ENCODE data around the gene TOR1B.
"Not testable (repeated sequence)": the region's sequence is repeated elsewhere in the genome, so short reads cannot be mapped to it uniquely, and the experiment has no call there.

Gene TOR1B

DNA sequence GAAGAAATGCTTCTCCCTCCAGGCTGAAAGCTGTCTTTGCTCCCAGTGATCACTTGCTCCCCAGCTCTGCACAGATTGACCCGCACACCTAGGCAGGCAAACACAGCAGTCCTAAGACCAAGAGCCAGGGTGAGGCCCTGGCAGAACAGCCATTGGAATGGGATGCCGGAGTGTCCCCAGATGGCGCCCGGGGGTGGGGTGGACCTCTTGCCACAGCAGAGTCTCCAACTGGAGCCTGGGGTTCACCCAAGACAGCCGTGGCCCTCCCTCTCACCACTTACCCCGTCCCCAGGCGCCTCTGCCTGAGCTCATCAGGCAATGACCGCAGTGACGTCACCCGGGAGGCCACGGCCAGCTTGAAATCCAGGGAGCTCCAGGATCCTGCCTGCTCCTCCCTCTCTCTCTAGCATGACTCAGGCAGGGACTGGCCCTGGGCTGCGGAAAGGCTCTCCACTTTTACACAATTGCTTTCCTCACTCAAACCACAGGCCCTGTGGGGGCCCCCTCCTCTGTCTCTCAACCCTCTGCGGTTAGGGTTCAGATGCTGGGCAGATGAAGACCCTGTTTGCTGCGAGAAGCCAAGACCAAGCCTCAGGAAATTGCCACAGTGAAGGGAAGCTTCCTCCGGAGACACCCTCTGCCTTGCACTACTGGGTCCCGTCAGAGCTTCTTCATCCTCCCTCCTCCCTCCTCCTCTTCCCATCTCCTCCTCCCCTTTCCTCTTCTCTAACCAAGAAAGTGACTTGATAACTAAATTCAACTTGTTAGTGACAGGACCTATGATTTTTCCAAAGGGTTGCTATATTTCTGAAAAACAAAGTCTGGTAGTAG, 25.8 kb upstream of the TOR1B start:
- no peak for DNase-seq

DNA sequence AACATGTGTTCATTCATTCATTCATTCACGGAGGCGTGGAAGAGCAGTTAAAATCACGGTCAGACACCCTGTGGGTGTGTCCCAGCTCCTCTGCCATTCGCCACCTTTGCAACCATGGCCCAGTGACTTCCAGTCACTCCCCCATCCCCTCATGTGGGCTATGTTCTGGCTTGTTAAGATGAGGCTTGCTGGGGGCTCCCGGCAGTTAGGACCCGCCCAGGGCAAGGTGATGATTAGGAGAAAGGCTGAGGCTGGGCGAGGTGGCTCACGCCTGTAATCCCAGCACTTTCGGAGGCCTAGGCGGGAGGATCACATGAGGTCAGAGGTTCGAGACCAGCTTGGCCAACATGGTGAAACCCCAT, 25.2 kb upstream of the TOR1B start:
- no peak for DNase-seq

DNA sequence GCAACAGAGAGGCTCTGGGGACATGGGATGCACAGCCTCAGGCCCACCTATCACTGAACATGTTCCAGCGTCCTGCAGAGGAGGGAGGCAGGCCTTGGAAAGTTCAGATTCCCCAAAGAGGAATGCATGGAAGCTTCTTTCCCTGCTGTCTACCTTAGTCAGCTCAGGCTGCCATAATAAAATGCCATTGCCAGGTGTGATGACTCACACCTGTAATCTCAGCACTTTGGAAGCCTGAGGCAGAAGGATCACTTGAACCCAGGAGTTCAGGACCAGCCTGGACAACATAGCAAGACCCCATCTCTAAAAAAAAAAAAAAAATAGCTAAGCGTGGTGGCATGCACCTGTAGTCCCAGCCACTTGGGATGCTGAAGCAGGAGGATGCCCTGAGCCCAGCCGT, 24.5 kb upstream of the TOR1B start:
- DNase-seq: no peak

DNA sequence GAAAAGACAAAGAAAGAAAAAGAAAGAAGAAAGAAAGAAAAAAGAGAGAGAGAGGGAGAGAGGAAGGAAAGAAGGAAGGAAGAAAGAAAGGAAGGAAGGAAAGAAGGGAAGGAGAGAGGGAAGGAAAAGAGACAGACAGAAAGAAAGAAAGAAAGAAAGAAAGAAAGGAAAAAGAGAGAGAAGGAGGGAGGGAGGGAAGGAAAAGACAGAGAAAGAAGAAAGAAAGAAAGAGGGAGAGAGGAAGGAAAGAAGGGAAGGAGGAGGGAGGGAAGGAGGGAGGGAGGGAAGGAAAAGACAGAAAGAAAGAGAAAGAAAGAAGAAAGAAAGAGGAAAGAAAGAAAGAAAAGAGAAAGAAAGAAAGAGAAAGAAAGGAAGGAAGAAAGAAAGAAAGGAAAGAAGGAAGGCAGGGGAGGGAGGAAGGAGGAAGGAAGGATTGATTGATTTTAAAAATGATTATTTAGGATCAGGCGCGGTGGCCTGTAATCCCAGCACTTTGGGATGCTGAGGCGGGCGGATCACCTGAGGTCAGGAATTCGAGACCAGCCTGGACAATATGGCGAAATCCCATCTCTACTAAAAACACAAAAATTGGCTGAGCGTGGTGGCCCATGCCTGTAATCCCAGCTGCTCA, 23.3 kb upstream of the TOR1B start:
- DNase-seq: no peak

DNA sequence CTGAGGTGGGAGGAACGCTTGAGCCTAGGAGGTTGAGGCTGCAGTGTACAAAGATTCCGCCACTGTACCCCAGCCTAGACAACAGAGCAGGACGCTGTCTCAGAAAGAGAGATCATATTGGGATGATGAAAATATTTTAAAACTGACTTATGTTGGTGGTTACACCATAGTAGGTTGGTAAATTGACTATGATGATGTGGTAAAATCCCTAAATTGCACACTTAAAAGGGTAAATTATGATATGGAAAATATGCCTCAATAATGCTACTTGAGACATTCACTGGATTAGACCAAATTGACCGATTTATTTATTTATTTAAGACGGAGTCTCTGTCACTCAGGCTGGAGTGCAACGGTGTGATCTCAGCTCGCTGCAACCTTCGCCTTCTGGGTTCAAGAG, 21.9 kb upstream of the TOR1B start:
- DNase-seq: no peak

DNA sequence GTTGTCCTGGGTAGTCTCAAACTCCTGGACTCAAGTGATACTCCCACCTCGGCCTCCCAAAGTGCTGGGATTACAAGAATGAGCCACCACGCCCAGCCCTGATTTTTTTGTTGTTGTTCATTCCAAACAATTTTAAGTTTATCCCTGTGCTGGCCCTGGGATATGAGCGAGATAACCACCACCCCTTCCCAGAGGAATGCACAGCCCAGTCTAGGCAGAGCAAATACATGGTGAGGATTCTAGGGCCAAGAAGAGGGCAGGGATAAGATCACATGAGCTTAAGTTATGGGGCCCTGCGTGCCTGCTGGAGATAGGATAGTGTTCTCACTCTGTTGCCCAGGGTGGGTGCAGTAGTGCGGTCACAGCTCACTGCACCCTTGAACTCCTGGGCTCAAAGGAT, 21.0 kb upstream of the TOR1B start:
- no peak for DNase-seq

DNA sequence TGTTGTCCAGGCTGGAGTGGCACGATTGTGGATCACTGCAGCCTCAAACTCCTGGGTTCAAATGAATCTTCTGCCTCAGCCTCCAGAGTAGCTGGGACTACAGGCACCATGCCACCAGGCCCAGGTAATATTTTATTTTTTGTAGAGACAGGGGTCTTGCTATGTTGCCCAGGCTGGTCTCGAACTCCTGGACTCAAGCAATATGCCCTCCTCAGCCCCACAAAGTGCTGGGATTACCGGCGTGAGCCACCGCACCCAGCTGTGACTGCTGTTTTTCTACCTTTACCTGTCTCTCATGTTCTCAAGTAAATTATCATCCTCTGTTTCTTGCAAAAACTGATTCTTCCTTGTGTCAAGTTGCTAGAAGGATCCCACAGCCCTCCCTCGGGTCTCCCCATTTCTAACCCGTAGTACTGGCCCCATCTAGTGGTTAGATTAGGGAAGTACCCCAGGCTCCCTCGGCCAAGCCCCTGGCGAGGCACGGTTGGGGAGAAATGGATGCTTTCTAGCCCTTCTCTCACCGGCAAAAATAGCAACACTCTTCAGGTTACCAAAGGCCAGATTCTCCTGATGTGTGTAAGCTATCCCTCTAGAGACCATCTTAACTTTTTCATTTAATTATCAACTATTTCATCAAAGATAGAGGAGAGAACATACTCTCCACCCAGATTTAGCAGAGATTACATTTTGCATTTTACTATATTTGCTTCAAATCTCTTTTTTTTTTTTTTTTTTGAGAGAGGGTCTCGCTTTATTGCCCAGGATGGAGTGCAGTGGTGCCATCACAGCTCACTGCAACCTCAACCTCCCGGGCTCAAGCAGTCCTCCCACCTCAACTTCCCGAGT, 19.2 kb upstream of the TOR1B start:
- no peak for DNase-seq

DNA sequence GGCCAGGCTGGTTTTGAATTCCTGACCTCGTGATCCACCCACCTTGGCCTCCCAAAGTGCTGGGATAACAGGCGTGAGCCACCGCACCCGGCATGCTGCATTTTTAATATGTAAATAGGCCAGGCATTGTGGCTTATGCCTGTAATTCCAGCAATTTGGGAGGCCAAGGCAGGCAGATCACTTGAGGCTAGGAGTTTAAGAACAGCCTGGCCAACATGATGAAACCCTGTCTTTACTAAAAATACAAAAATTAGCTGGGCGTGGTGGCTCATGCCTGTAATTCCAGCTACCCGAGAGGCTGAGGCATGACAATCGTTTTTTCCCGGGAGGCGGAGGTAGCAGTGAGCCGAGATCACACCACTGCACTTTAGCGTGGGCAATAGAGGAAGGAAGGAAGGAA, 18.0 kb upstream of the TOR1B start:
- not testable (repeated sequence) for DNase-seq

DNA sequence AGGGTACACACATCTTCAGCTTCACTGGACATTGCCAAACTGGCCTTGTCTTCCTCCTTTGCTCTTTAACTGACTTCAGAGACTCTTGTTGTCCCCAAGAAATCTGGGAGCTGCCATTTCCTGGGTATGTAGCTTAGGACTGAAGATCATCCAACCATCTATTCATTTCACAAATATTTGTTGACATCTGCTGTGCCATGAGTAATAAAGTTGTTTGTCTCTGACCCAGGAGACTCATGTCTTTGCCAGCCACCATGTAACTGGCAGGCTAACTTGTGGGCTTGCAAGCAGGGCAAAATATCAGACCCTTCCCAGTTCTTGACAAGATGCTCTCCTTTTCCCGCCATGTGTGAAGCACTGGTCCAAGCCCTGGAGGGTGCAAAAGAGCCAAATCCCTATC, 17.1 kb upstream of the TOR1B start:
- no peak for DNase-seq

DNA sequence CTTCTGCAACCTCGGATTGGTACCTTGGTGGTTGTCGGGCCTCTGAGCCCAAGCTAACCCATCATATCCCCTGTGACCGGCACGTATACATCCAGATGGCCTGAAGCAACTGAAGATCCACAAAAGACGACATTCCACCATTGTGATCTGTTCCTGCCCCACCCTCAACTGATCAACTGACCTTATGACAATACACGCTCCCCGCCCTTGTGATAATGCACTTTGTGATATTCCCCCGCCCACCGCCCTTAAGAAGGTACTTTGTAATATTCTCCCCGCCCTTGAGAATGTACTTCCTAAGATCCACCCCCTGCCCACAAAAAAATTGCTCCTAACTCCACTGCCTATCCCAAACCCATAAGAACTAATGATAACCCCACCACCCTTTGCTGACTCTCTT, 16.5 kb upstream of the TOR1B start:
- DNase-seq: no peak

DNA sequence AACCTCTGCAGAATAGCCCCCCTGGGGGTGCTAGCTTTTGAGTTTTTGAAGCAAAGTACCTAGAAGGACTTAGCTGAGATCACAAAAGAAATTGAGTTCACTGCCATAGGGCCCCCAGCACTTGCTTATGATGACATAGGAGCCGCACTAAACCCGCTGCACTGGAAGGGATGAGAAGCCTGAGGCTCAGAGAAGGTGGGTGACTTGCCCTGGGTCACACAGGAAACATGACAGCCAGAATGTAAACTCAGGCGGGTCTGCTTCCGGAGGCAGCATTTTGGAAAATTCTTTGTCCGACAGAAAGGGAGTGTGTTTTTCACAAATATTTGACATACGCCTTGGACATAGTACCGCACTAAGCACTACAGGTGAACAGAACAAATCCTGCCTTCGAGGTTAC, 8.4 kb upstream of the TOR1B start:
- DNase-seq: no peak

DNA sequence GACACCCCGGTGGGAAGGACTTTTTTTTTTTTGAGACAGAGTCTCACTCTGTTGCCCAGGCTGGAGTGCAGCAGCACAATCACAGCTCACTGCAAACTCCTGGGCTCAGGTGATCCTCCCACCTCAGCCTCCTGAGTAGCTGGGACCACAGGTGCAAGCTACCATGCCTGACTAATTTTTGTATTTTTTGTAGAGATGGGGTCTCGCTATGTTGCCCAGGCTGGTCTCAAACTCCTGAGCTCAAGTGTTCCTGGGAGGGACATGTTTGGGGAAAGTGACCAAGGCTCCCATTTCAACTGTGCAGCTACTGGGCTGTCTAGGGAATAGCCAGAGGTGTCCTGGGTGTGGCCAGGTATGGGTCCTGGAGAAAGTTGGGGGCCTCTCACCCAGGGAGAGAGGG, 7.0 kb upstream of the TOR1B start:
- not testable (repeated sequence) for DNase-seq

DNA sequence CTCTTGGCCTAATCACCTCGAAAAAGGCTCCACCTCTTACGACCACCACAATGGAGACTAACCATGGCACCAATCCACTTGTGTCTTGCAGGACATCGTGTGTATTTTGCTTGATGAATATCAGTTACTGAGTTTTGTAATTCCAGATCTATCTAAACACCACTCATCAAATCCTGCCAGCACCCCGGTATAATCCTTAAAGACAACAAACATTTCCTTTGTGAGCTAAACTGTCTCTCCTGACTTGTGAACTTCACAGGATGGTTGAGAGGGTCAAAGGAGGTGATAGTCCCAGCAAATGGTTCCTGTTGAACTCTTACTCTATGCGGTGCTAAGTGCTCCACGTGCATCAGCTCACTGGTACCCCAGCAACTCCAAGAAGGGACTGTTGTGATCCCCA, 4.0 kb upstream of the TOR1B start:
- DNase-seq: no peak

DNA sequence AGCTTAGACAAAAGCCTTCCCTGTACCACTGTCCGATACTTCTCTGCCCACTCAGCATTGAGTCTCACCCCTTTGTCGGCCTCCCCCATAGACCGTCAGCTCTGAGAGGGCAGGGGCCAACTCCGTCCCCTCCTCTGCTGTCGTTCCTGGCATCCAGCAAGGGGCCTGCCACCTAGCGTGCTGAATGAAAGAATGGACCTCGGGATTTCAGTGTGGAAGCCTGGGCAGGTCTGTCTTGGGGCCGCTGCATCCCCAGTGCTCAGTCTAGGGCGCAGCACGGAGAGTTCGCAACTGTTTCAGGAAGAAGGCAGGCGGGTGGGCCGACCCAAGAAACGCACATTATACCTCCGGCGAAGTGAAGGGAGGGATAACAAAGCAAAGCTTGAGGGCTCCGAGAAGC, 1.5 kb upstream of the TOR1B start:
- DNase-seq: no peak

DNA sequence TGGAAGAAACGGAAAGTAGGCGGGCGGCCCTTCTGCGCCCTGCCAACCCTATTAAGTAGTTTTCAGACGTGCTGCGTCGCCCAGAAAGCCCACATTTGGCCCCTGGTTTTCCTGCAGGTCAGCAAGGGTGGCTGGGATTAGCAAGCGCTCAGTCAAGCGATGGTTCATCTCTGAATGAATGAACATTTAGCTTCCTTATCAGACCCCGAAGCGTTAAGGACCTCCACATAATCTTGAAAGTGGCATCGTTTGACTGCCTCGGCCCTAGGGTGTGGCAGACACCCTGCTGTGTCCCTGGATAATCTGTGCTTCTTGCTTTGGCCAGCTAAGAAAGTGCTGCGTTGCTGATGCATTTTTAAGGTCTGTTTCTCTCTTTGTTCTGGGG, 684 bp downstream of the TOR1B start:
- DNase-seq: no peak

DNA sequence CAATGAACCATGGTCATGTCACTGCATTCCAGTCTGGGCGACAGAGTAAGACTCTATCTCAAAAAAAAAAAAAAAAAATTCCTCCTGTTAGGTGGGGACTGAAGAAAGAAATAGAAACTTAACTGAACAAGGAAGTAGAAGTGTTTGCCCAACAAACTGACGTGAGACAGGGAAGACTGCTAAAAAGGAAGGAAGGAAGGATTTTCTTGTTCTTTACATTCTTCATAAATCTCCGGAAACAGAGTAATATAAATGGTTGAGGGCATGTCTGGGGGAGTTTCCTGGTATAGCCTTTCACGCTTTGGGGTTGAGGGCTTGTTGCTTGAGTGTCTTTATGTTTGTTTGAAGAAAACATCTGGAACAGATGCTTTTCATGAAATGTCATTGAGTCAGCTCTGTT, 3.1 kb downstream of the TOR1B start:
- DNase-seq: no peak

DNA sequence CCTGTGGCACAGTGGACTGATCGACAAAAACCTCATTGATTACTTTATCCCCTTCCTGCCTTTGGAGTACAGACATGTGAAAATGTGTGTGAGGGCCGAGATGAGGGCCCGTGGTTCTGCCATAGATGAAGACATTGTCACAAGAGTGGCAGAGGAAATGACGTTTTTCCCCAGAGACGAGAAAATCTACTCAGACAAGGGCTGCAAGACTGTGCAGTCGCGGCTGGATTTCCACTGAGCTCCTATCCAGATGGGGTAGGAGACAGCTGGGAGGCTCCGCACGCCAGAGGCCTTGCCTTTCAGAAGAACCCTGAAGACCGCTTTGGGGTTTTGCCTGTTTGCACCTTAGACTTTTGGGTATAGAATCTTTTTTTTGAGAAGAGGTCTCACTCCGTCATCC, 6.4 kb downstream of the TOR1B start:
- DNase-seq: no peak

DNA sequence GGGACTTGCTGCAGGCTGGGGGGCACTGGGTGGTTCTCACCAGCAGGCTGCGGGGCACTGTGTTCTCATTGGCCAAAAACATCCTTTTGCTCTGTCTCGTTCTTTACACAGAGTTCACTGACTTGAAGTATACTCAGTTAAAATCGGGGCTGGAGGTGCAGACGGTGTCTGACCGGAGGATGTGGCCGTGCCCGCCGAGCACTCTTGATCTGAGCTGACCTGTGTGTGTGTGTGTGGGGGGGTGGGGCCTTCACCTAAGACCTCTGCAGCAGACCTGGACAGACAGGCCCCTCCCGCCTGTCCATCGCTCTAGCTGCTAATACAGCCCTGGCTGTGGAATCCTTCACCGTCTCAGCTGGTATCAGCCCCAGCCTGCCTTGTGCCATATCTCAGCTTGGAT, 7.1 kb downstream of the TOR1B start:
- no peak for DNase-seq

DNA sequence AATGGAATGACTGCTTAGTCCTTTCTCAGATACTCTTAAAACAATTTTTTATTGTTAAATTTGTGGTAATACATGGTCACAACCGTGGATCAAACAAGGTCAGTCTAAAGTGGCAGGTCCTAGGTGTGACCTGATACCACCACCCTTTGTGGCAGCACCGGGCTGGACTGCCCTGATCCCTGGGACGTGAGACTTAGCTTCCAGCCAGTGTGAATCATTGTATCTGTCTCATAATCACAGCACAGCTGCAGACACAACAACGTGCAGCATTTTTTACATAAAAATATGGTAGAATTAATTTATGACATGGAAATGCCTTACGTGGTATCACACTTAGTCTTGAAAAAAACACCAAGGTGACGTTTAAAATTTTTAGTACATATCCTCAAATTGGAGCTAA, 7.8 kb downstream of the TOR1B start:
- no peak for DNase-seq

DNA sequence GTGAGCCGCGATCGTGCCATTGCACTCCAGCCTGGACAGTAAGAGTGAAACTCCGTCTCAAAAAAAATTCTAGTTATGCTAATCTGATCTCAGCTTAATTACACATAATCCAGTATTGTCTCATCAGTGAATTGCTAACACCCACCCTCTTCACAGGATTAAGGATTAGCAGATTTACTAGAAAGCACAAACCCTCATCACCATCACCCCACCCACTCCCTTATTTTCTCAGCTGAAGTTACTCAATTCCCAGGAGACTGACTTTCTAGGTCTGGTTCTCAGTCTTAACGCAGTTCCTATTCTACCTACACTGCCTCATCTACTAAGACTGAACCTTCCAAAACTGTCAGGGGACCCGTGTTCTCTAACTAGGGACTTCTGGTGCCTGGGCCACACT, 9.0 kb downstream of the TOR1B start:
- DNase-seq: no peak

DNA sequence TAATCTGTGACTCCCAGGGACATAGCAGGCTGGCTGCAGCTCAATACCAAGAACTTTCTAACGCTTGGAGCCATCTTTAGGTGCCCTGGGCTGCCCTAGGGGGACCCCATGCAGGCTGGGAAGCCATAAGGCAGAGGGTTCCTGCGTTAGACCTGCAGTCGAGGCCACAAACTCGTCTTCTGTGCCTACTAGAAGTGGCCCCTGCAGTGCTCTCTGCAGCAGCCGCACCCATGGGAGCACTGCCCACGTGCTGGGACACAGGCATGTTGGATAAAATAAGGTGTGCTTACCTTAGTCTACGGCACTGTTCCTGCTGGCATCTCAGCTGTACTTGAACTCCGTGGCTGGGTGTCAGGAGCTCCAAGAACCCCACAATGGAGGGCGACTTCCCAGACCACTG, 9.4 kb downstream of the TOR1B start:
- DNase-seq: no peak

DNA sequence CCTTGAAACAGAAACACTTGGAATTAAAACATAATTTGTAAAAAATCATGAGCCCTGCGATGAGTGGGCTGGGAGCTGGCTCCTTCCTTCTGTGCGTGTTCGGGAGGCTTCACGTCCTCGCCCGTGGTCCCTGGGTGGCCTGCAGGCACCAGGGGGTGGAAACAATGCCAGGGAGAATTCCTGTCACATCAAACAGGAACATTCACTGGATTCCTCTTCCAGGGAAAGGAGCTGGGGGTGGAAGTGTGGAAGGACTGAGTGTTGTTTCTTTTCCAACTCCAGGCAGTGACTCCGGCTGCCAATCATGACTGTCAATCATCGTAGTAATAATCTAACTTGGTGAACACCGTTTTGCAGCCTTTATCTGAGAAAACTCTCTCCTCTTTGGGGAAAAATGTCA, 10.7 kb downstream of the TOR1B start:
- DNase-seq: no peak

DNA sequence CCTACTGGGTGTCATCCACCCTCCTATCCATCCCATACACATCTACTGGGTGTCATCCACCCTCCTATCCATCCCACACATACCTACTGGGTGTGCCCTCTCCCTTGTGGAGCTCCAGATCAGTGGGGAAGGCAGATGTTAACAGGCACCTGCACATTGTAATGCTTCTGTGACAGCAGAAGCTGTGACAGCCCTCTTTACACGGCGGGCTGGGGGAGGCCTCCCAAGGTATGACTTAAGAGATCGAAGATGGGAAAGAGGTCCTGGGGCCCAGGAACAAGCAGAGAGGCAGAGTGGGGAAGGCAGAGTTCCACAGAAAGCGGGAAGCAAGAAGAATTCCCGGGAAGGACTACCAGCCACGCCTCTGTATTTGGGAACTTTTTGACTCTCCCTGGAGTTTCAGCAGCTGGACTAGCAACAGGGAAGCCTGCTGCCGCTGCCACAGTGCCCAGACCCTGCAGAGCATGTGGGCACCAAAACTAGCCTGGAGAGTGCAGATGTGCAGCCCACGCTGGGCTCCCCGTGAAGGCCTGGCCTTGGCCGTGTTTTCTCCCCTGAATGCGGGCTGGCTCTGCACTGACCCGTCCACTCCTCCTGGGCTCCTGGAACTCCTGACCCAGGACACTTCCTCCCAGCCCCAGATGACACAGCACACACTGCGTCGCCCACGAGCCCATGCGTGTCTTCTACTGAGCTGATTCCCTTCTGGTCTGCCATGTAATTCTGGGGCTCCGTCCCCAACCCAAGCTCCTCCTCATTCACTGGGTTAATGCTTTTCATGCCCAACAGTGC, 11.6 kb downstream of the TOR1B start:
- DNase-seq: no peak

Data from cortex of kidney (tissue), 1 donor.